Measurements from ENCODE around the gene CLDN15. TPM values are rescaled to one million over a fixed set of nuclear protein-coding genes. Genes with fewer than 3 reads are reported as not detected.

Gene CLDN15
- total RNA-seq, 1 experiment from 2014 or later = 6.4 TPM

Other genes starting within 250 kb of the CLDN15 start
- not detected in 2 replicates for gene MUC17, start 217.7 kb downstream of the CLDN15 start, total RNA-seq (2014; rRNA removed; shearing (Covaris generic))
- gene TRIM56, start 152.3 kb downstream of the CLDN15 start, total RNA-seq (2014; rRNA removed; shearing (Covaris generic)) = 6.7 and 8.3 TPM in 2 replicates
- gene SERPINE1, start 110.7 kb downstream of the CLDN15 start, total RNA-seq (2014; rRNA removed; shearing (Covaris generic)) = 1.2 and 1.7 TPM in 2 replicates
- 89.2 and 98.3 TPM in 2 replicates for gene AP1S1, start 83.3 kb downstream of the CLDN15 start, total RNA-seq (2014; rRNA removed; shearing (Covaris generic))
- 0.10 and 0.18 TPM in 2 replicates for gene VGF, start 72.2 kb downstream of the CLDN15 start, total RNA-seq (2014; rRNA removed; shearing (Covaris generic))
- gene NAT16, start 57.5 kb downstream of the CLDN15 start, total RNA-seq (2014; rRNA removed; shearing (Covaris generic)) = not detected in 2 replicates
- not detected in 2 replicates for gene MOGAT3, start 36.8 kb downstream of the CLDN15 start, total RNA-seq (2014; rRNA removed; shearing (Covaris generic))
- 53.0 and 59.7 TPM in 2 replicates for gene PLOD3, start 20.2 kb downstream of the CLDN15 start, total RNA-seq (2014; rRNA removed; shearing (Covaris generic))
- 67.0 and 77.8 TPM in 2 replicates for gene ZNHIT1, start 19.6 kb downstream of the CLDN15 start, total RNA-seq (2014; rRNA removed; shearing (Covaris generic))
- 64.1 and 91.2 TPM in 2 replicates for gene FIS1, start 7.3 kb upstream of the CLDN15 start, total RNA-seq (2014; rRNA removed; shearing (Covaris generic))
- gene IFT22, start 84.0 kb upstream of the CLDN15 start, total RNA-seq (2014; rRNA removed; shearing (Covaris generic)) = 29.6 and 33.8 TPM in 2 replicates
- 0.05 and 0.10 TPM in 2 replicates for gene COL26A1, start 125.1 kb upstream of the CLDN15 start, total RNA-seq (2014; rRNA removed; shearing (Covaris generic))